Keratinocyte (primary cell): ENCODE results near the gene NRROS. TPM values are rescaled to one million over a fixed set of nuclear protein-coding genes. Genes with fewer than 3 reads are reported as not detected.
A peak's percentile ranks its signal among the peaks of the same experiment; 100 is the strongest.

Experiments
- DNase-seq: peaks from one replicate; pipeline ENCODE4 v3.0.0-alpha.2; 2011; ENCODE audit warnings: low read depth, missing footprints, low spot score
- FAIRE-seq: peaks from 2 replicates; lab custom pipeline; 2011; peaks lifted over from hg19 to GRCh38; lab: Jason Lieb, UNC
- H2AFZ ChIP-seq: 2 replicates; pipeline ENCODE4 v1.6.0; 2012; ENCODE audit warnings: low read length, control low read depth, inconsistent platforms; ENCODE audit not compliant: control insufficient read depth
- H3K27ac ChIP-seq: 2 replicates; pipeline ENCODE4 v1.5.1; 2011; ENCODE audit warnings: low read length; ENCODE audit not compliant: control insufficient read depth, insufficient read depth
- H3K27me3 ChIP-seq: 3 replicates; pipeline ENCODE4 v1.6.0; 2011; ENCODE audit warnings: low read length; ENCODE audit not compliant: control insufficient read depth, insufficient read depth; ENCODE audit errors: extremely low read depth
- H3K36me3 ChIP-seq, 2 experiments: 2 replicates in 1 of 2; 3 replicates in 1 of 2; pipeline ENCODE4 v1.5.1; 2011; ENCODE audit warnings: low read length in 2 of 2, mild to moderate bottlenecking in 1 of 2; ENCODE audit not compliant: control insufficient read depth in 2 of 2, insufficient read depth in 2 of 2; ENCODE audit errors: extremely low read depth in 1 of 2
- H3K4me1 ChIP-seq: 3 replicates; pipeline ENCODE4 v1.5.1; 2011; ENCODE audit warnings: low read length; ENCODE audit not compliant: control insufficient read depth, insufficient read depth; ENCODE audit errors: extremely low read depth
- H3K4me2 ChIP-seq: 3 replicates; pipeline ENCODE4 v1.6.0; 2011; ENCODE audit warnings: low read depth, low read length; ENCODE audit not compliant: control insufficient read depth, insufficient read depth; ENCODE audit errors: extremely low read depth
- H3K4me3 ChIP-seq, 3 experiments: fragments of 200-600 bp in 1 of 3; sonication (generic) in 1 of 3; 2 replicates in 2 of 3; 3 replicates in 1 of 3; pipeline ENCODE4 v1.5.1; 2011 to 2016; ENCODE audit warnings: low read length in 3 of 3, mild to moderate bottlenecking in 3 of 3, control low read depth in 2 of 3, inconsistent platforms in 1 of 3, low read depth in 1 of 3, mixed read lengths in 1 of 3, mixed run types in 1 of 3, moderate library complexity in 1 of 3; ENCODE audit not compliant: control insufficient read depth in 2 of 3, insufficient read depth in 2 of 3; ENCODE audit errors: extremely low read depth in 1 of 3
- H3K79me2 ChIP-seq: 2 replicates; pipeline ENCODE4 v1.6.0; 2012; ENCODE audit warnings: low read length; ENCODE audit not compliant: control insufficient read depth, insufficient read depth
- H3K9ac ChIP-seq: 3 replicates; pipeline ENCODE4 v1.6.0; 2011; ENCODE audit warnings: low read length; ENCODE audit not compliant: control insufficient read depth, insufficient read depth; ENCODE audit errors: extremely low read depth
- H3K9me1 ChIP-seq: 3 replicates; pipeline ENCODE4 v1.6.0; 2011; ENCODE audit warnings: low read length; ENCODE audit not compliant: control insufficient read depth, insufficient read depth; ENCODE audit errors: extremely low read depth
- H3K9me3 ChIP-seq: 2 replicates; pipeline ENCODE4 v1.5.1; 2012; ENCODE audit warnings: low read depth, low read length; ENCODE audit not compliant: control insufficient read depth
- H4K20me1 ChIP-seq: 3 replicates; pipeline ENCODE4 v1.6.0; 2011; ENCODE audit warnings: low read length; ENCODE audit not compliant: control insufficient read depth, insufficient read depth; ENCODE audit errors: extremely low read depth
- CTCF ChIP-seq, 3 experiments: IDR thresholded peaks in 1 of 3; conservative IDR thresholded peaks in 1 of 3; optimal IDR thresholded peaks in 1 of 3; 2 replicates in 2 of 3; 3 replicates in 1 of 3; pipeline versions ENCODE3 to v1.5.1; 2011; ENCODE audit warnings: low read length in 3 of 3, mild to moderate bottlenecking in 3 of 3, moderate library complexity in 2 of 3, control low read depth in 1 of 3, inconsistent platforms in 1 of 3; ENCODE audit not compliant: insufficient read depth in 2 of 3; ENCODE audit errors: extremely low read depth in 1 of 3
- EZH2 ChIP-seq: IDR thresholded peaks from one replicate; pipeline ENCODE4 v1.6.1; 2012; ENCODE audit warnings: inconsistent platforms, mild to moderate bottlenecking, low read length, moderate library complexity
- dilution Hi-C: fragments of 300-500 bp; cut with MboI; formaldehyde crosslinking; loops from one replicate; pipeline ENCODE4 v1.7.0; 2020; ENCODE audit warnings: low sequenced_read_pairs; ENCODE audit not compliant: extremely low pct_ligation_motif_present
- polyA plus RNA-seq, 5 experiments: library from polyadenylated mRNA; depleted of rRNA in 3 of 5; stranded (reverse) in 3 of 5; stranded (forward) in 1 of 5; unstranded in 1 of 5; fragments of >200 nt; gene quantifications; 1 replicate in 1 of 5; 2 replicates in 3 of 5; 3 replicates in 1 of 5; pipeline versions ENCODE4 v1.2.1 to v1.2.3, GENCODE V29; 2011 to 2012; ENCODE audit warnings: missing spikeins in 2 of 5, low read depth in 1 of 5, low replicate concordance in 1 of 5

Gene NRROS
- polyA plus RNA-seq, 1 donor (not counting 4 experiments of a cell fraction or from before 2014, with no cell fraction given) = 0.03 TPM

- H3K4me2 ChIP-seq = no peak overlapping the region
- no peak overlapping the region for H3K4me3 ChIP-seq
- no peaks in the 10 kb centered on the region for H4K20me1 ChIP-seq
- H2AFZ ChIP-seq = no peak overlapping the region
- H3K9ac ChIP-seq = no peak overlapping the region
- peaks cover 8% of the 10 kb centered on the region for H3K4me1 ChIP-seq
- FAIRE-seq (no peak), DNase-seq (no peak)
- H3K79me2 ChIP-seq = no peaks in the 10 kb centered on the region
- H3K9me3 ChIP-seq = no peaks in the 10 kb centered on the region
- dilution Hi-C loops = no loop called here
- H3K27me3 ChIP-seq = peaks cover 14% of the 10 kb centered on the region
- no peaks in the 10 kb centered on the region for H3K9me1 ChIP-seq
- H3K36me3 ChIP-seq = no peaks in the 10 kb centered on the region
- H3K27ac ChIP-seq = no peak overlapping the region
- TF ChIP-seq EZH2 (no peak), CTCF (optimal IDR thresholded peaks at IDR 0.05 in 1 of 3, IDR thresholded peaks at IDR 0.05 in 1 of 3, conservative IDR thresholded peaks at IDR 0.05 in 1 of 3; ENCODE audit: extremely low read depth in 1 of 3, insufficient read depth in 2 of 3, low read length in 3 of 3) (no peak)
These were observed 7.2 kb downstream of the NRROS start for GRCh38 chr3:196646666-196647216.

- no peak overlapping the region for H3K4me3 ChIP-seq
- H3K27ac ChIP-seq = no peak overlapping the region
- FAIRE-seq (peak; percentile 98), DNase-seq (no peak)
- H3K4me2 ChIP-seq = peak overlapping the region; percentile 41
- peaks cover 8% of the 10 kb centered on the region for H3K4me1 ChIP-seq
- no peak overlapping the region for H2AFZ ChIP-seq
- dilution Hi-C loops = no loop called here
- peaks cover under 1% of the 10 kb centered on the region for H3K27me3 ChIP-seq
- H3K9me3 ChIP-seq = no peaks in the 10 kb centered on the region
- TF ChIP-seq CTCF (optimal IDR thresholded peaks at IDR 0.05 in 1 of 3, IDR thresholded peaks at IDR 0.05 in 1 of 3, conservative IDR thresholded peaks at IDR 0.05 in 1 of 3; ENCODE audit: extremely low read depth in 1 of 3, insufficient read depth in 2 of 3, low read length in 3 of 3) = no peak
- TF ChIP-seq EZH2 = no peak
- no peak overlapping the region for H3K9ac ChIP-seq
- H3K79me2 ChIP-seq = no peaks in the 10 kb centered on the region
- H3K36me3 ChIP-seq = no peaks in the 10 kb centered on the region
- no peaks in the 10 kb centered on the region for H3K9me1 ChIP-seq
- no peaks in the 10 kb centered on the region for H4K20me1 ChIP-seq
These were observed 11.3 kb downstream of the NRROS start for GRCh38 chr3:196650740-196651311.
